IMR-90 (cell line): ENCODE measurements around the gene ERICH6B. TPM values are rescaled to one million over a fixed set of nuclear protein-coding genes. Genes with fewer than 3 reads are reported as not detected.

Experiments
- ATAC-seq: fragments of 200-7000 bp; cut with Tn5 transposase; 2 replicates; pipeline ENCODE4 v1.9.1; 2020; ENCODE audit warnings: low read depth, mild to moderate bottlenecking, moderate library complexity
- BruUV-seq: library from RNA; stranded (reverse); fragments of 400-500 nt; replicated peaks from 2 replicates; lab custom pipeline; 2021; lab: Mats Ljungman, UMichigan
- CTCF ChIA-PET: fragments of 300-600 bp; formaldehyde crosslinking; extraction: SDS; loops from one replicate; lab custom pipeline; 2021; ENCODE audit warnings: antibody characterized with exemption; lab: Yijun Ruan, JAX
- POLR2A ChIA-PET: fragments of 300-600 bp; sonication (Branson Sonifier 250); formaldehyde crosslinking; loops from one replicate; lab custom pipeline; 2022; ENCODE audit warnings: antibody characterized with exemption; ENCODE audit not compliant: unreplicated experiment; lab: Charles Lee
- DNase-seq: peaks from one replicate; pipeline ENCODE4 v3.0.0; 2013
- H2AFZ ChIP-seq: replicated peaks from 2 replicates; pipeline ENCODE3; 2013; ENCODE audit warnings: low read length, mild to moderate bottlenecking; ENCODE audit not compliant: poor library complexity
- H2AK5ac ChIP-seq: 2 replicates; pipeline ENCODE4 v1.6.1; 2013; ENCODE audit warnings: low read depth, low read length, inconsistent platforms
- H2AK9ac ChIP-seq: replicated peaks from 2 replicates; pipeline ENCODE3; 2013; ENCODE audit warnings: mild to moderate bottlenecking, low read depth, low read length, moderate library complexity; ENCODE audit not compliant: poor library complexity
- H2BK120ac ChIP-seq: 2 replicates; pipeline ENCODE4 v1.6.1; 2013; ENCODE audit warnings: low read depth, low read length, inconsistent platforms
- H2BK15ac ChIP-seq: 3 replicates; pipeline ENCODE4 v1.6.1; 2013; ENCODE audit warnings: low read depth, low read length, inconsistent platforms
- H2BK20ac ChIP-seq: 2 replicates; pipeline ENCODE4 v1.6.1; 2013; ENCODE audit warnings: low read depth, mild to moderate bottlenecking, inconsistent platforms, low read length, moderate library complexity
- H2BK5ac ChIP-seq: 2 replicates; pipeline ENCODE4 v1.6.1; 2013; ENCODE audit warnings: mild to moderate bottlenecking, low read depth, low read length, inconsistent platforms; ENCODE audit not compliant: poor library complexity, severe bottlenecking
- H3K14ac ChIP-seq: replicated peaks from 2 replicates; pipeline ENCODE4 v1.6.1; 2013; ENCODE audit warnings: low read depth, low read length, inconsistent platforms
- H3K18ac ChIP-seq: 2 replicates; pipeline ENCODE4 v1.6.1; 2013; ENCODE audit warnings: low read depth, low read length, control low read depth
- H3K23ac ChIP-seq: 2 replicates; pipeline ENCODE4 v1.6.1; 2013; ENCODE audit warnings: low read depth, low read length, inconsistent platforms
- H3K27ac ChIP-seq: 2 replicates; pipeline ENCODE4 v1.5.1; 2013; ENCODE audit warnings: mild to moderate bottlenecking, control low read depth, low read length; ENCODE audit not compliant: insufficient read depth
- H3K27me3 ChIP-seq: 2 replicates; pipeline ENCODE4 v1.6.1; 2013; ENCODE audit warnings: low read length; ENCODE audit not compliant: control insufficient read depth, insufficient read depth
- H3K36me3 ChIP-seq: 2 replicates; pipeline ENCODE4 v1.6.1; 2013; ENCODE audit warnings: low read length, mixed read lengths; ENCODE audit not compliant: control insufficient read depth, insufficient read depth
- H3K4ac ChIP-seq: 2 replicates; pipeline ENCODE4 v1.6.1; 2013; ENCODE audit warnings: low read depth, low read length, inconsistent platforms
- H3K4me1 ChIP-seq: 2 replicates; pipeline ENCODE4 v1.6.1; 2013; ENCODE audit warnings: low read length, mixed read lengths; ENCODE audit not compliant: control insufficient read depth, insufficient read depth
- H3K4me2 ChIP-seq: 2 replicates; pipeline ENCODE4 v1.6.1; 2013; ENCODE audit warnings: low read depth, mild to moderate bottlenecking, control low read depth, low read length, moderate library complexity
- H3K4me3 ChIP-seq: 2 replicates; pipeline ENCODE4 v1.5.1; 2013; ENCODE audit warnings: low read depth, mild to moderate bottlenecking, control low read depth, low read length, moderate library complexity; ENCODE audit not compliant: insufficient read depth
- H3K56ac ChIP-seq: 2 replicates; pipeline ENCODE4 v1.6.1; 2013; ENCODE audit warnings: low read length, inconsistent platforms; ENCODE audit not compliant: insufficient read depth; ENCODE audit errors: extremely low read depth
- H3K79me1 ChIP-seq, 2 experiments: 2 replicates each; pipeline ENCODE4 v1.6.1; 2013; ENCODE audit warnings: low read length in 2 of 2, inconsistent platforms in 1 of 2, low read depth in 1 of 2
- H3K9ac ChIP-seq: 2 replicates; pipeline ENCODE4 v1.6.1; 2013; ENCODE audit warnings: low read depth, low read length, control low read depth
- H3K9me1 ChIP-seq: 2 replicates; pipeline ENCODE4 v1.6.1; 2013; ENCODE audit warnings: low read length, inconsistent platforms; ENCODE audit not compliant: insufficient read depth
- H3K9me3 ChIP-seq: 2 replicates; pipeline ENCODE4 v1.6.1; 2013; ENCODE audit warnings: low read length; ENCODE audit not compliant: control insufficient read depth, insufficient read depth
- H4K20me1 ChIP-seq: 2 replicates; pipeline ENCODE4 v1.6.1; 2013; ENCODE audit warnings: low read length, inconsistent platforms; ENCODE audit not compliant: insufficient read depth
- H4K5ac ChIP-seq: 2 replicates; pipeline ENCODE4 v1.6.1; 2013; ENCODE audit warnings: mild to moderate bottlenecking, low read depth, low read length, control low read depth
- H4K8ac ChIP-seq, 2 experiments: 2 replicates each; pipeline ENCODE4 v1.6.1; 2013; ENCODE audit warnings: low read depth in 2 of 2, low read length in 2 of 2, control low read depth in 1 of 2, inconsistent platforms in 1 of 2
- H4K91ac ChIP-seq: 2 replicates; pipeline ENCODE4 v1.6.1; 2013; ENCODE audit warnings: low read depth, low read length, inconsistent platforms; ENCODE audit not compliant: insufficient read depth
- BHLHE40 ChIP-seq: fragments of 150-350 bp; IDR thresholded peaks from 2 replicates; pipeline ENCODE4 v1.6.1; 2016; ENCODE audit warnings: mild to moderate bottlenecking, low read depth, low read length
- CEBPB ChIP-seq: IDR thresholded peaks from 2 replicates; pipeline ENCODE4 v1.6.1; 2012; ENCODE audit warnings: low read depth, low read length, improper control_type of control experiment
- CHD1 ChIP-seq: IDR thresholded peaks from 2 replicates; pipeline ENCODE4 v1.6.1; 2012; ENCODE audit warnings: low read depth, low read length, improper control_type of control experiment
- CTCF ChIP-seq: conservative IDR thresholded peaks from 2 replicates; pipeline ENCODE4 v1.5.1; 2012; ENCODE audit warnings: mild to moderate bottlenecking, low read depth, low read length, improper control_type of control experiment
- FOS ChIP-seq: fragments of 150-350 bp; IDR thresholded peaks from 2 replicates; pipeline ENCODE4 v1.6.1; 2016; ENCODE audit warnings: low read depth, low read length
- MAFK ChIP-seq: IDR thresholded peaks from 2 replicates; pipeline ENCODE4 v1.6.1; 2012; ENCODE audit warnings: low read depth, low read length, improper control_type of control experiment
- MXI1 ChIP-seq: IDR thresholded peaks from 2 replicates; pipeline ENCODE4 v1.6.1; 2012; ENCODE audit warnings: low read depth, mild to moderate bottlenecking, low read length, moderate library complexity, borderline replicate concordance
- NFE2L2 ChIP-seq: fragments of 150-350 bp; IDR thresholded peaks from 2 replicates; pipeline ENCODE4 v1.6.1; 2016; ENCODE audit warnings: low read depth, mild to moderate bottlenecking, low read length
- POLR2A ChIP-seq: IDR thresholded peaks from 2 replicates; pipeline ENCODE4 v1.6.1; 2012; ENCODE audit warnings: mild to moderate bottlenecking, low read depth, low read length
- RAD21 ChIP-seq: IDR thresholded peaks from 2 replicates; pipeline ENCODE4 v1.6.1; 2012; ENCODE audit warnings: low read length, improper control_type of control experiment
- RCOR1 ChIP-seq: IDR thresholded peaks from 2 replicates; pipeline ENCODE4 v1.6.1; 2012; ENCODE audit warnings: mild to moderate bottlenecking, low read length, improper control_type of control experiment; ENCODE audit not compliant: insufficient replicate concordance
- SMC3 ChIP-seq: fragments of 150-350 bp; IDR thresholded peaks from 2 replicates; pipeline ENCODE4 v1.6.1; 2016; ENCODE audit warnings: low read depth, mild to moderate bottlenecking, antibody characterized with exemption, low read length, moderate library complexity
- USF2 ChIP-seq: fragments of 150-350 bp; IDR thresholded peaks from 2 replicates; pipeline ENCODE4 v1.6.1; 2017; ENCODE audit warnings: mild to moderate bottlenecking, antibody characterized with exemption, low read length, low read depth
- WGBS, 2 experiments: methylation state at CpG; one replicate each; pipeline versions ENCODE4 v1.1.5 to v1.1.7; 2013; ENCODE audit warnings: missing lambda C conversion rate in 2 of 2; ENCODE audit not compliant: insufficient read length in 1 of 2; ENCODE audit errors: extremely low coverage in 2 of 2; 5-methylcytosine and 5-hydroxymethylcytosine counted together
- dilution Hi-C: fragments of 300-500 bp; cut with HindIII; formaldehyde crosslinking; loops from one replicate; pipeline ENCODE4 v1.14.3; 2018; ENCODE audit warnings: low sequenced_read_pairs; ENCODE audit not compliant: unreplicated experiment
- in situ Hi-C: fragments of 300-500 bp; cut with MboI; formaldehyde crosslinking; loops from 3 replicates; pipeline ENCODE4 v1.14.3; 2019; ENCODE audit warnings: low sequenced_read_pairs, inconsistent platforms, mixed read lengths
- intact Hi-C: fragments of 100-400 bp; cut with micrococcal nuclease; formaldehyde crosslinking; loops from 2 replicates; pipeline ENCODE4 v1.10.0; 2022
- polyA plus RNA-seq, 3 experiments: library from polyadenylated mRNA; depleted of rRNA; stranded (reverse); fragments of >200 nt; gene quantifications; 2 replicates each; pipeline ENCODE4 v1.2.3, GENCODE V29; 2012; ENCODE audit warnings: low replicate concordance in 1 of 3
- total RNA-seq: library from RNA; depleted of rRNA; stranded (reverse); fragments of >200 nt; gene quantifications from 2 replicates; pipeline ENCODE4 v1.2.3, GENCODE V29; 2012

Gene ERICH6B
- total and polyA plus RNA-seq, 2 of the 4 experiments (the other 2 are of a cell fraction), result not detected

- Histone ChIP-seq H3K4me3 (no peak overlapping the region), H3K79me1 (no peaks in the 10 kb centered on the region), H2BK20ac (no peak overlapping the region), H4K8ac (no peak overlapping the region), H4K91ac (no peak overlapping the region), H3K56ac (no peak overlapping the region), H2AK5ac (no peak overlapping the region), H3K27me3 (peaks cover 15% of the 10 kb centered on the region), H3K9ac (no peak overlapping the region), H3K4me2 (no peak overlapping the region), H2BK15ac (no peak overlapping the region), H3K36me3 (no peaks in the 10 kb centered on the region), H3K4me1 (no peaks in the 10 kb centered on the region), H3K27ac (no peak overlapping the region), H2BK5ac (no peak overlapping the region), H3K14ac (no peak overlapping the region), H3K9me1 (no peaks in the 10 kb centered on the region), H3K23ac (no peak overlapping the region), H4K5ac (no peak overlapping the region), H2BK120ac (no peak overlapping the region), H3K4ac (no peak overlapping the region), H4K20me1 (no peaks in the 10 kb centered on the region), H2AFZ (no peak overlapping the region), H2AK9ac (no peak overlapping the region), H3K9me3 (no peaks in the 10 kb centered on the region), H3K18ac (no peak overlapping the region)
- POLR2A ChIA-PET, result no interaction called here
- 0% methylated on average over 1 of the region's 4 CpGs; no CpG with 5 or more reads in 1 of the 2 experiments for WGBS, 2 experiments
- CTCF ChIA-PET, result no interaction called here
- no TSS peak for BruUV-seq
- intact Hi-C loops (no loop called here), in situ Hi-C loops (no loop called here), dilution Hi-C loops (no loop called here)
- DNase-seq, result no peak
- TF ChIP-seq SMC3 (no peak), CHD1 (no peak), MXI1 (no peak), RAD21 (no peak), CEBPB (no peak), BHLHE40 (no peak), RCOR1 (no peak), USF2 (no peak), POLR2A (no peak), CTCF (no peak), FOS (no peak), NFE2L2 (no peak), MAFK (no peak)
- no peak for ATAC-seq
Measured at GRCh38 chr13:45590066-45590465, 25.5 kb downstream of the ERICH6B start.
